Activated CD4-positive, alpha-beta memory T cell treated with anti-CD3 and anti-CD28 coated beads for 36 hours (primary cell): Measurements from ENCODE around the gene ARMH3. TPM values are rescaled to one million over a fixed set of nuclear protein-coding genes. Genes with fewer than 3 reads are reported as not detected.
A peak's percentile ranks its signal among the peaks of the same experiment; 100 is the strongest.

ENCODE experiments used
- CTCF ChIA-PET: fragments of 350-600 bp; sonication (Branson Sonifier 250); formaldehyde crosslinking; loops from one replicate; lab custom pipeline; 2021; ENCODE audit warnings: antibody characterized with exemption, inconsistent platforms; lab: Charles Lee
- POLR2A ChIA-PET: fragments of 350-600 bp; sonication (Branson Sonifier 250); formaldehyde crosslinking; loops from one replicate; lab custom pipeline; 2021; ENCODE audit warnings: antibody characterized with exemption; lab: Charles Lee
- DNase-seq: peaks from one replicate; pipeline ENCODE4 v3.0.0-alpha.2; 2020
- H3K27ac Mint-ChIP-seq: one replicate; pipeline ENCODE4 v1.8.0; 2021; ENCODE audit warnings: mixed read lengths
- H3K27me3 Mint-ChIP-seq: one replicate; pipeline ENCODE4 v1.8.0; 2021; ENCODE audit warnings: mixed read lengths
- H3K36me3 Mint-ChIP-seq: one replicate; pipeline ENCODE4 v1.8.0; 2021; ENCODE audit warnings: mixed read lengths
- H3K4me1 Mint-ChIP-seq: one replicate; pipeline ENCODE4 v1.8.0; 2021; ENCODE audit warnings: low read depth, mixed read lengths
- H3K4me3 Mint-ChIP-seq: one replicate; pipeline ENCODE4 v1.8.0; 2021; ENCODE audit warnings: mild to moderate bottlenecking, mixed read lengths
- H3K9me3 Mint-ChIP-seq: one replicate; pipeline ENCODE4 v1.8.0; 2021; ENCODE audit warnings: mixed read lengths
- intact Hi-C: fragments of 100-400 bp; cut with micrococcal nuclease; formaldehyde crosslinking; loops from one replicate; pipeline ENCODE4 v1.15.1; 2023
- total RNA-seq, 2 experiments: library from RNA; stranded (reverse); gene quantifications; one replicate each; pipeline ENCODE4 v1.2.3, GENCODE V29; 2021

Gene ARMH3
- total RNA-seq, 2 experiments from 2014 or later: 16.1 to 18.8 TPM

- POLR2A ChIA-PET: no interaction called here
- no peak overlapping the region for H3K4me3 Mint-ChIP-seq
- H3K36me3 Mint-ChIP-seq: no peaks in the 10 kb centered on the region
- no peaks in the 10 kb centered on the region for H3K9me3 Mint-ChIP-seq
- peaks cover 8% of the 10 kb centered on the region for H3K4me1 Mint-ChIP-seq
- CTCF ChIA-PET: interaction anchor here (1.0 kb wide), 1 partner anchor 106 kb away, joined by 3 read pairs; no protein-coding TSS in a partner anchor
- intact Hi-C loops: no loop called here
- H3K27ac Mint-ChIP-seq: no peak overlapping the region
- H3K27me3 Mint-ChIP-seq: no peaks in the 10 kb centered on the region
- peak; percentile 16 for DNase-seq
These were observed 152.0 kb downstream of the ARMH3 start for GRCh38 chr10:101903827-101904550.

DNA sequence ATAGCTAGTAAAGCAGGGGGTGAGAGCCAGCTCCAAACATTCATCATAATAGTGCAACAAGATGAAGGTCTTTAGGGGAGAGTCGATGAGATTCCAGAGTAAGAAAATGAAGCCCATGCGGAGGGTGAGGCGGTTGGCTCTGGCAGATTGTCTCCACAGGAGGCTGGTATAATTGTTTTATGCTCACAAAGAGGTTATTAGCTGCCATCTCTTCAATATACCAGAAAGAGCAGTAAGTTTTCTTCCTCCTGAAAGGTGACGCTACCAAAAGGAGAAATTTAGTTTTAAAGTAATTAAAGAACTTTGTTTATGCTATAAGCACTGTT lies 153.2 kb downstream of the ARMH3 start:
- Mint-ChIP-seq H3K4me1 (peaks cover 8% of the 10 kb centered on the region), H3K4me3 (no peak overlapping the region), H3K27ac (no peak overlapping the region), H3K27me3 (no peaks in the 10 kb centered on the region), H3K36me3 (no peaks in the 10 kb centered on the region), H3K9me3 (no peaks in the 10 kb centered on the region)
- ChIA-PET POLR2A (no interaction called here), CTCF (no interaction called here)
- intact Hi-C loops: no loop called here
- DNase-seq: no peak

GRCh38 chr10:101902032-101902819 lies 153.7 kb downstream of the ARMH3 start:
- no peaks in the 10 kb centered on the region for H3K27me3 Mint-ChIP-seq
- H3K4me1 Mint-ChIP-seq: peaks cover 11% of the 10 kb centered on the region
- intact Hi-C loops: no loop called here
- DNase-seq: no peak
- H3K36me3 Mint-ChIP-seq: no peaks in the 10 kb centered on the region
- H3K27ac Mint-ChIP-seq: no peak overlapping the region
- ChIA-PET CTCF (interaction anchor here (1.0 kb wide), 2 partner anchors 11 to 14 kb away, joined by 3 to 4 read pairs; no protein-coding TSS in a partner anchor), POLR2A (no interaction called here)
- H3K9me3 Mint-ChIP-seq: no peaks in the 10 kb centered on the region
- no peak overlapping the region for H3K4me3 Mint-ChIP-seq

- intact Hi-C loops: no loop called here
- H3K27me3 Mint-ChIP-seq: no peaks in the 10 kb centered on the region
- no peak for DNase-seq
- no peak overlapping the region for H3K4me3 Mint-ChIP-seq
- ChIA-PET CTCF (interaction anchor here (1.0 kb wide), 2 partner anchors 10 to 13 kb away, joined by 3 to 4 read pairs; no protein-coding TSS in a partner anchor), POLR2A (no interaction called here)
- H3K4me1 Mint-ChIP-seq: peaks cover 12% of the 10 kb centered on the region
- H3K27ac Mint-ChIP-seq: no peak overlapping the region
- H3K36me3 Mint-ChIP-seq: no peaks in the 10 kb centered on the region
- H3K9me3 Mint-ChIP-seq: no peaks in the 10 kb centered on the region
These were observed 154.6 kb downstream of the ARMH3 start for GRCh38 chr10:101901340-101901739.

DNA sequence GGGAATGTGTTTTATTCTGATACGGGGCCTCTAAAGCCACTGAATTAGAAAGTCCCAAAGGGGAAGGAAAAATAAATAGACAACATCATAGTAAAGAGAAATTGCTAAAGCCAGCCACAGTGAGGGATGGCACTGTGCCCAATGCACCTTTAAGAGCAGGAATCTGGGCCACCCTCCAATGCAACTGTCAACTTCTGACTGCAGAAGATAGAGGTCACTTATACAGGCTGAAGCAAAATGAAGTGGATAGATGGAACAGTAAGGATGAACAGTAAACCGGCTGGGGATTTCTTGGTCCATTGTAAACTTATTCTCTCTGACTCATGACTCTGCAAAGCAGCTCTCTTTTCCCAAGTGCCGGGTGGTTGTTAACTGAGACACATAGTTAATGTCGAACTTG lies 158.3 kb downstream of the ARMH3 start:
- no peaks in the 10 kb centered on the region for H3K27me3 Mint-ChIP-seq
- H3K27ac Mint-ChIP-seq: no peak overlapping the region
- ChIA-PET CTCF (interaction anchor here (0.9 to 3.0 kb wide), 6 partner anchors 8 to 176 kb away, joined by 3 to 11 read pairs (median 5); no protein-coding TSS in a partner anchor), POLR2A (no interaction called here)
- H3K36me3 Mint-ChIP-seq: no peaks in the 10 kb centered on the region
- no peak overlapping the region for H3K4me3 Mint-ChIP-seq
- no peak for DNase-seq
- intact Hi-C loops: no loop called here
- H3K4me1 Mint-ChIP-seq: peaks cover 14% of the 10 kb centered on the region
- H3K9me3 Mint-ChIP-seq: no peaks in the 10 kb centered on the region

- H3K4me1 Mint-ChIP-seq: peaks cover 14% of the 10 kb centered on the region
- H3K27ac Mint-ChIP-seq: no peak overlapping the region
- ChIA-PET CTCF (interaction anchor here (0.6 to 2.5 kb wide), 4 partner anchors 12 to 114 kb away, joined by 3 to 9 read pairs (median 4); no protein-coding TSS in a partner anchor), POLR2A (interaction anchor here (0.9 kb wide), 1 partner anchor 37 kb away, joined by 3 read pairs; no protein-coding TSS in a partner anchor)
- no peak overlapping the region for H3K4me3 Mint-ChIP-seq
- no peak for DNase-seq
- H3K27me3 Mint-ChIP-seq: no peaks in the 10 kb centered on the region
- intact Hi-C loops: no loop called here
- H3K9me3 Mint-ChIP-seq: no peaks in the 10 kb centered on the region
- H3K36me3 Mint-ChIP-seq: no peaks in the 10 kb centered on the region
These were observed 159.6 kb downstream of the ARMH3 start for GRCh38 chr10:101896225-101896877.

GRCh38 chr10:101895781-101896180 lies 160.2 kb downstream of the ARMH3 start:
- no peak for DNase-seq
- no peaks in the 10 kb centered on the region for H3K36me3 Mint-ChIP-seq
- ChIA-PET POLR2A (no interaction called here), CTCF (no interaction called here)
- peaks cover 14% of the 10 kb centered on the region for H3K4me1 Mint-ChIP-seq
- no peak overlapping the region for H3K4me3 Mint-ChIP-seq
- no peaks in the 10 kb centered on the region for H3K9me3 Mint-ChIP-seq
- no peak overlapping the region for H3K27ac Mint-ChIP-seq
- intact Hi-C loops: no loop called here
- no peaks in the 10 kb centered on the region for H3K27me3 Mint-ChIP-seq

- no peaks in the 10 kb centered on the region for H3K27me3 Mint-ChIP-seq
- H3K36me3 Mint-ChIP-seq: no peaks in the 10 kb centered on the region
- no peaks in the 10 kb centered on the region for H3K9me3 Mint-ChIP-seq
- intact Hi-C loops: no loop called here
- H3K4me1 Mint-ChIP-seq: peaks cover 14% of the 10 kb centered on the region
- DNase-seq: no peak
- H3K27ac Mint-ChIP-seq: no peak overlapping the region
- ChIA-PET CTCF (interaction anchor here (0.8 kb wide), 1 partner anchor 115 kb away, joined by 3 read pairs; no protein-coding TSS in a partner anchor), POLR2A (no interaction called here)
- no peak overlapping the region for H3K4me3 Mint-ChIP-seq
These were observed 161.2 kb downstream of the ARMH3 start for GRCh38 chr10:101894742-101895141.

- Mint-ChIP-seq H3K4me1 (peaks cover 14% of the 10 kb centered on the region), H3K27me3 (no peaks in the 10 kb centered on the region)
- POLR2A ChIA-PET: no interaction called here
These were observed 161.7 kb downstream of the ARMH3 start for GRCh38 chr10:101894266-101894665.

GRCh38 chr10:101893510-101894120 lies 162.4 kb downstream of the ARMH3 start:
- CTCF ChIA-PET: interaction anchor here (0.8 to 3.5 kb wide), 4 partner anchors 53 to 180 kb away, joined by 3 to 19 read pairs (median 6); no protein-coding TSS in a partner anchor
- Mint-ChIP-seq H3K36me3 (no peaks in the 10 kb centered on the region), H3K27ac (no peak overlapping the region), H3K4me3 (no peak overlapping the region), H3K4me1 (peaks cover 14% of the 10 kb centered on the region), H3K9me3 (no peaks in the 10 kb centered on the region), H3K27me3 (no peaks in the 10 kb centered on the region)
- intact Hi-C loops: no loop called here
- no peak for DNase-seq
- POLR2A ChIA-PET: no interaction called here

More at GRCh38 chr10:101894266-101894665, 161.7 kb downstream of the ARMH3 start:
- intact Hi-C loops: no loop called here
- Mint-ChIP-seq H3K36me3 (no peaks in the 10 kb centered on the region), H3K4me3 (no peak overlapping the region), H3K9me3 (no peaks in the 10 kb centered on the region), H3K27ac (no peak overlapping the region)
- DNase-seq: no peak
- CTCF ChIA-PET: interaction anchor here (0.8 to 2.0 kb wide), 2 partner anchors 116 to 179 kb away, joined by 3 to 5 read pairs; no protein-coding TSS in a partner anchor

DNA sequence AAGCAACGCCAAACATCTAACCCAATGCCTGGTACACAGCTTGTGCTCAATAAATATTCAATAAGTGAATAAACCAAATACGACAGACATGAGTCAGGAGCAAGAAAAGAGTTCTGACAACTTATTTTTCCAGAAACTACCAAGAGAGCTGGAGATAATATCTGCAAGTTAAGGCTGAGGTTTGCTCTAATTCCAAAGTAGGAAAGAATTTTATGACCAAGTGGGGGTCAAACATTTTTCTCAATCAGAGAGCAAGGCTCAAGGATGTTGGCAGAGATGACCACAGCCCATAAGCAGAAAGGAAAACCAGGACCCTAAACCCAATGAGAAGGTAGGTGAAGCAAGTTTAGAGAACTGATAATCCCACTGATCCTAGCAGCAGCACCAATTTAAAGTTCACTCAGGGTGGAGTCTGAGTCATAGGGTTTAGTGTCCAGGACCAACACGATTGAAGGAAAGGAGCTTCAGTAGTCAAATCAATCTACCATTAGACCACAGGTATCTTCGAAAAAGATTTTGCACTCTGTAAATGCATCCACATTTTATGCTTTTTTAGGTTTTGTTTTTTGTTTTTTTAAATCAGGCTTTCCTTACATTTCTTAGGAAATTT lies 163.1 kb downstream of the ARMH3 start:
- ChIA-PET POLR2A (no interaction called here), CTCF (interaction anchor here (1.3 to 3.5 kb wide), 3 partner anchors 52 to 180 kb away, joined by 5 to 19 read pairs (median 6); no protein-coding TSS in a partner anchor)
- no peaks in the 10 kb centered on the region for H3K27me3 Mint-ChIP-seq
- no peak for DNase-seq
- no peak overlapping the region for H3K27ac Mint-ChIP-seq
- H3K4me3 Mint-ChIP-seq: no peak overlapping the region
- H3K4me1 Mint-ChIP-seq: peaks cover 14% of the 10 kb centered on the region
- intact Hi-C loops: no loop called here
- no peaks in the 10 kb centered on the region for H3K9me3 Mint-ChIP-seq
- no peaks in the 10 kb centered on the region for H3K36me3 Mint-ChIP-seq
